ENCODE measurements around the gene SLC35A2.
"Not testable (repeated sequence)": the region's sequence is repeated elsewhere in the genome, so short reads cannot be mapped to it uniquely, and the experiment has no call there.

Gene SLC35A2

GRCh38 chrX:48902776-48903175 is 8.7 kb downstream of the SLC35A2 start:
- DNase-seq (ENCODE audit: low read depth): no peak

DNA sequence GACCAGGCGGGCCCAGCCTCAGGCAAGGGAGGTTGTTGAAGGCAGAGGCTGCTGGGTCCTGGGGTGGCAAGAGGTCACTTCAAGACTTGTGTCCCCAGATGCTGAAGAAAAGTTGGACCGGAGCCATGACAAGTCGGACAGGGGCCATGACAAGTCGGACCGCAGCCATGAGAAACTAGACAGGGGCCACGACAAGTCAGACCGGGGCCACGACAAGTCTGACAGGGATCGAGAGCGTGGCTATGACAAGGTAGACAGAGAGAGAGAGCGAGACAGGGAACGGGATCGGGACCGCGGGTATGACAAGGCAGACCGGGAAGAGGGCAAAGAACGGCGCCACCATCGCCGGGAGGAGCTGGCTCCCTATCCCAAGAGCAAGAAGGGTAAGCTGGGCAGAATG is 9.3 kb downstream of the SLC35A2 start:
- DNase-seq (ENCODE audit: low read depth): no peak

DNA sequence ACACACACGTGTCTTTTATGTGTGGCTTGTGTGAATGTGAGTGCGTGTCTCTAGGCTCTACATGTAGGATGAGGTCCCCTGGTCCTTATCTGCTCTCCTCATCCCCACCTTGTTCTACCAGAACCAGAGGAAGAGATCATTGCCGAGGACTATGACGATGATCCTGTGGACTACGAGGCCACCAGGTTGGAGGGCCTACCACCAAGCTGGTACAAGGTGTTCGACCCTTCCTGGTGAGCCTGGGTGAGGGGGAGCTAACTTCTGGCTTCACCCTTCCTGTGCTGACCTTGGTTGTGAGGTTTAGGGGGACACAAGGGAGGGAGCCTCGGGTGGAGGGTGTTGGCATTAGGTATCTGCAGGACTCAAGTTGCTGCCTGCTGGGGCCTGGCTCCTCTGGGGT is 10.4 kb downstream of the SLC35A2 start:
- no peak for DNase-seq (ENCODE audit: low read depth)

GRCh38 chrX:48899078-48899410 is 12.4 kb downstream of the SLC35A2 start:
- no peak for DNase-seq (ENCODE audit: low read depth)

DNA sequence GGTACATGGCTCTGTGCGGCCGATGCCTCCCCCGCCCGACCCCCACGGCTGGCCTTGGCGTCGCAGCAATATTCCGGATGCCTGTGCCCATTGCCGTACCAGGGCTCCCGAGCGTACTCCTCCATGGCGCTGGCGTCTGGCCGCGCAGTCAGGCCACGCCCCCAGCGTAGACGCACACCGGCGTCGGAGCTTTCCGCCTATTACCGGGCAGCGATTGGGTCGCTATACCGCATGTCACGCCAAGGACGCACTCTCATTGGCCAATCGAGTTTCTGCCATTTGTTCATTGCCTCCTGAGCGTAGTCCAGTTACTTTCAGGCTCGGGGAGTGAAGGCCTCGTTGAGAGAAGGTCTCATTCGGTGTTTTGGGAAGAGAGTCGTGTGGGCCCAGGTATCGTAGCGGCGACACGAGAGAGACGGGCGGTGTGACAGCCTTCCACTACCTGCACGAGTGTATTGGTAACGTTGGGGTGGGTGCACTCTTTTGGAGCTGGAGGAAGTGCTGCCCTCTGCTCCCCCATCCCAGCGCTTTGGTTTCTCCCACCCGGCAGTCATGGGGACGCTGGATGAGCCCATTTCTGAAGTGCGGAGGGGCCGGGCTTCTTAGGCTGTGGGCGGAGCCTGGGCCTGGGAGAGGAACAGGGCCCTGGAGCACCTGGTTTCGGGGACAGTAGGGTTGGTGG is 13.7 kb downstream of the SLC35A2 start, which contains the start of the genes PQBP1 and TIMM17B:
Gene PQBP1, plus strand, starts transcription at position 306 of the 682 bp plus-strand sequence. CDS start 580 bp downstream, outside the sequence.
Gene TIMM17B, minus strand, starts transcription at position 144 of the 682 bp plus-strand sequence. Its CDS starts 19 bp downstream, at position 125.
- peak; percentile 74 for DNase-seq (ENCODE audit: low read depth)

DNA sequence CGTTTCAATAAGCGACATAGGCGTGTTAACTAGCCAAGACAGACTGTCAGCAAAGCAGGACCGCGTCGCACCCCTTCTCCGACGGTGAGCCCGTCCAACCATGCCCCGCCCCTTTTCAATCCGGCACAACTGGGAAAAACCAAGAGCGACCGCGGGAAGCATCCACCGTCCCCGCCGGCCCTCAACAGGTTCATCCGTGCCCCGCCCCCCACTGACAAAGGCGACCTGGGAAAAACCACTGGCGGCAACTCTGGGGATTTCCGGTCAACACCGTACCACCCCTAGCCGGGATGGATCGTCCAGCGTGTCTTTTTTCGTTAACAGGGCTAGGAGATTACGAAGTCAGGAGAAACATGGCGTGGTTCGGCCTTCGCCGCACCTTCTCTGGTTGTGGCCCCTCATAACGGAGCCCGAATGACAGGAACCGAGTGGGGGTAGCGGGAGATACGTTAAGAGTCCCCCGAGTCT is 14.3 kb downstream of the SLC35A2 start:
- DNase-seq (ENCODE audit: low read depth): no peak

DNA sequence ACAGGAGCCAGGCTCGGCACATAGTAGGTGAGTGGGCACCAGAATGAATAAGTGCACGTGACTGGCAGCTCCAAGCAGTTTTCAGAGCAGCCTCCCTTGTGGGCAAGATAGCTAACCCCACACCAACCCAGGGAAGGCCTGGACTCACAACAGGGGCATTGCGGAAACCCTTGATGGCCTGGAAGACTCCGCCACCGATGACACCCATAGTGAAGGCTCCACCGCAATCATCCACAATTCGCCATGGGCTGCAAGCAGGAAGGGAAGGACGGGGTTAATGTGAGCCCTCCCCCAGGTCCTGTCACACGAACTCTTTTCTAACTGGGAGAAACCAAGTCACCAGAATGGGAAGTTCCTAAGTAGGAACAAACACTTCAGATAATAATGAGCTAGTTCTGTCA is 14.8 kb downstream of the SLC35A2 start:
- no peak for DNase-seq (ENCODE audit: low read depth)

GRCh38 chrX:48894891-48895290 is 16.6 kb downstream of the SLC35A2 start:
- no peak for DNase-seq (ENCODE audit: low read depth)

- no peak for DNase-seq (ENCODE audit: low read depth)
Observed at GRCh38 chrX:48893556-48894348, 17.7 kb downstream of the SLC35A2 start.

- DNase-seq (ENCODE audit: low read depth): no peak
Observed at GRCh38 chrX:48892896-48893295, 18.6 kb downstream of the SLC35A2 start.

DNA sequence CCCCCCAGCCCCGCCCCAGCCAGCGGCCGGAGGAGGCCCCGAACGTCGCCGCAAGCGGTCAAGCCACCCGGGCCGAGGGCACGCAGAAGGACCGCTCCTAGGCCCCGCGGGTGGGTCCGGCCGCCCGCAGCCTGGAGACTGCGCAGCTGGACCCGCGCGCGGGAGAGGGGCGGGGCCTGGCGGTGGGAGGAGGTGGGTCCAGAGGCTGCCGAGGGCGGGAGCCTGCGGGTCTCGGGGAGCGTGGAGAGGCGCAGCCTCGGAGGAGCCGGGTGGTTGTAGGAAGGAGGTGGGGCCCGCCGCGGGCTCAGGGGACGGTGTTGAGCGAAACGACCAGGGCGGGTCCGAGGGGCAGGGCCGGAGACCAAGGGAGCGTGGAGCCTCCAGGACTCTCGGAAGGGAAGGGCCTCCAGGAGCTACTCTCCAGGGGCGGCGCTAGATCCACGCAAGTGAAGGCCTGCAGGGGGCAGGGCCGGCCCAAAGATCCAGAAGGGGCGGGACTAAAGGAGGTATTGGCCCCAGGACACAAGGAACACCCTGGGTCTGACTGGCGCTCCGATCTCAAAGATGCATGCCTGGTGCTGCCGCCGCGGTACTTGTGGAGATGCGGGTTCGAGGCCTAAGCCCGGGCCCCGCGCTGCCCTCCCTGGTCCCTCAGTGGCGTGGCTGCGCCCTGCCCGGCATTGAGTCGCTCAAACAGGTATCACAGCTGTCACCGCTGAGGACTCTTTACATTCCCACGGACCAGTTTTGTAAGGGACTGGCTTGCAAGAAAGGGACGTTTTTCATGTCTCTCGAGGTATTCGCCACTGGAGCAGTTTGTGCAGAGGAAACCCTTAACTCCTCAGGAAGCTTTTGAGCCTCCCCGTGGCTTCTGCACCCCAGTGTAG is 19.8 kb downstream of the SLC35A2 start:
- peak; percentile 48 for DNase-seq (ENCODE audit: low read depth)

- no peak for DNase-seq (ENCODE audit: low read depth)
Observed at GRCh38 chrX:48890934-48891401, 20.5 kb downstream of the SLC35A2 start.

DNA sequence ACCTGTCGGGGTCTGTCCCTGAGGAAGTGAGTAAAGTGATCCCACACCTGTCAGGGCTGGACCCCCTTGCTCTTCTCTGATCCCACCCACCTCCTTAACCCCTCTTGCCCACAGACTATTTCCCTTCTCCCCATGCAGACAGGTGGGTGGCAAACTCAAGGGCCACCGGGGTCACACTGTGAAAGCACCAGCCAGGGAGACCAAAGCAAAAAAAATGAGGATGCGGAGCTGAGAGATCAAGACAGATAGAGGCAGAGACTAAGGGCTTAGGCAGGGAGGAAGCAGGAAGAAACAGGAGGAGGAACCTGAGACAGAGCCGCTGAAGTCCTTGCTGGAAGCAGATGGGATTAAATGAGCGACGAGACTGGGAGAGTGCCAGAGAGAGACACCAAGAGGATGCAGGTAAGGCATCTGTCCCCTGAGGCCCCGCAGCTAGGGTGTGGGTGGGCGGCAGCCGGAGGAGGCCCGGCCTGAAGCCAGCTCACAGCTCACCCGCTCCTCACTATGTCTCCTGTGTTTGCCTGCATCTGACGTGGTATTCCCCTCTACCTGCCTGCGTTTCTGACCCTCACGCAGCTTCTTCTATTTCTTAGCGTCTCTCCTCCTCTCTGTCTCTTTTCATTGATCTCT is 21.0 kb downstream of the SLC35A2 start:
- no peak for DNase-seq (ENCODE audit: low read depth)

GRCh38 chrX:48886586-48886985 is 24.9 kb downstream of the SLC35A2 start:
- DNase-seq (ENCODE audit: low read depth): not testable (repeated sequence)

- no peak for DNase-seq (ENCODE audit: low read depth)
Observed at GRCh38 chrX:48883729-48884128, 27.7 kb downstream of the SLC35A2 start.

DNA sequence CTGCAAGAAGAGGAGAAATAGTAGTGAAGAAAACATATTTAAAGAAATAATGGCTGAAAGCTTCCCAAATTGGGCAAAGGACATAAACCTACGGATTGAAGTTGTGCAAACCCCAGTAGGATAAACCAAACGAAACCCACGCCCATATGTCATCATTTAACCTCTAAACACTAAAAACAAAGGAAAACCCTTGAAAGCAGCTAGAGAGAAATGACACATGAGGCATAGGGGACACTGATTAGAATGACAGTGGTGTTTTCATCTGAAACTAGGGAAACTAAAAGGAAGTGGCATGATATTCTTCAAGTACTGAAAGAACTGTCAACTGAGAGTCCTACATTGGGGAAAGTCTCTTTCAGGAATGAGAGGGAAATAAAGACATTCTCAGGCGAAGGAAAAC is 34.5 kb downstream of the SLC35A2 start:
- not testable (repeated sequence) for DNase-seq (ENCODE audit: low read depth)

- not testable (repeated sequence) for DNase-seq (ENCODE audit: low read depth)
Observed at GRCh38 chrX:48872017-48872416, 39.4 kb downstream of the SLC35A2 start.

- DNase-seq (ENCODE audit: low read depth): no peak
Observed at GRCh38 chrX:48864210-48864609, 47.2 kb downstream of the SLC35A2 start.

DNA sequence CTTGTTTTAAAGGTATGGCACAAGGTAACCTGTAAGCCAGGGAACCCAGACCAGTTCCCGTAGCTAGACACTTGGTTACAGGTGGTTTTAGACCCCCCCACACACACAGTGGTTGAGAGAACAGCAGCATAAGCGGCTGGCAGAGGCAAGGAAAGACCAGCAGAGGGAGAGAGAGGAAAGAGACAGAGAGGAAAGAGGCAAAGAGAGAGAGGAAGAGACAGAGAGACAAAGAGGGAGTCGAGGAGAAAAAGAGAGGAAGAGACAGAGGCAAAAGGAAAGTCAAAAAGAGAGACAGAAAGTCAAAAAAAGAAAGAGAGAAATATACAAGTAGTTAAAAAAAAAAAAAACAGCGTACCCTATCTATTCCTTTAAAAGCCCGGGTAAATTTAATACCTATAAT is 56.5 kb downstream of the SLC35A2 start:
- DNase-seq (ENCODE audit: low read depth): no peak

GRCh38 chrX:48854121-48854804 is 57.2 kb downstream of the SLC35A2 start:
- DNase-seq (ENCODE audit: low read depth): not testable (repeated sequence)

GRCh38 chrX:48853494-48853893 is 58.0 kb downstream of the SLC35A2 start:
- not testable (repeated sequence) for DNase-seq (ENCODE audit: low read depth)

All from activated gamma-delta T cell treated with anti-CD3 and anti-CD28 coated beads, Interleukin-2, amount 50 U/mL, for 16 hours (primary cell).